Measurements from ENCODE around the gene FRMD1.

DNA sequence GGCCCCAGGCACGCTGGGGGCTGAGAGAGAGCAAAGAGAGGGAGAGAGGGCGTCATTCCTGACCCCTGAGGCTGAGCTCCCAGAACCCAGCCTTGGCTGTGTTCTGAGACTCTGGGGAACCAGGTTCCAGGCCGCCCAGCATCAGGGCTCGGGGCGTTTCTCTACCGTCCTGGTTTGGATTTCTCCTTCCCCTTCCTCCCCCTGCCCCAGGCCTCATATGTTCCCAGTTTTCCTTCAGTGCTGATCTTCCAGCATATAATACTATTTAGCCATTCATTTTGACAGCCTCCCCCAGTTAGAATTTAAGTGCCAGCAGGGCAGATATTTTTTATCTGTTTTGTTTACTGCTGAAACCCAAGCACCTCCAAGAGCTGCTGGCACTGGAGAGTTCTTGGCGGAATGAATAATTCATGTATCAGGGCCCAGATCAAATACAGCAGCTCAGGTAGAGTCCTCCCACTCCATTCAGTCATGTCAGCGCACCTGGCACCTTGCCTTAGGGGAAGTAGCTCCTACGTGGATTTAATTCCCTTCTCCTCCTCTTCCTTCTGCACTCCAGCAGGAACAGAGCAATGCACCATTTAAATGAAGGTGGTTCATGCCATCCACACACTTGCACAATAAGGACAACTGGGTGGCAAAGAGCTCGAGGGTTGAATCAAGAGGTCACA is 23.4 kb upstream of the FRMD1 start:
- TF ChIP-seq, protein P1, sequence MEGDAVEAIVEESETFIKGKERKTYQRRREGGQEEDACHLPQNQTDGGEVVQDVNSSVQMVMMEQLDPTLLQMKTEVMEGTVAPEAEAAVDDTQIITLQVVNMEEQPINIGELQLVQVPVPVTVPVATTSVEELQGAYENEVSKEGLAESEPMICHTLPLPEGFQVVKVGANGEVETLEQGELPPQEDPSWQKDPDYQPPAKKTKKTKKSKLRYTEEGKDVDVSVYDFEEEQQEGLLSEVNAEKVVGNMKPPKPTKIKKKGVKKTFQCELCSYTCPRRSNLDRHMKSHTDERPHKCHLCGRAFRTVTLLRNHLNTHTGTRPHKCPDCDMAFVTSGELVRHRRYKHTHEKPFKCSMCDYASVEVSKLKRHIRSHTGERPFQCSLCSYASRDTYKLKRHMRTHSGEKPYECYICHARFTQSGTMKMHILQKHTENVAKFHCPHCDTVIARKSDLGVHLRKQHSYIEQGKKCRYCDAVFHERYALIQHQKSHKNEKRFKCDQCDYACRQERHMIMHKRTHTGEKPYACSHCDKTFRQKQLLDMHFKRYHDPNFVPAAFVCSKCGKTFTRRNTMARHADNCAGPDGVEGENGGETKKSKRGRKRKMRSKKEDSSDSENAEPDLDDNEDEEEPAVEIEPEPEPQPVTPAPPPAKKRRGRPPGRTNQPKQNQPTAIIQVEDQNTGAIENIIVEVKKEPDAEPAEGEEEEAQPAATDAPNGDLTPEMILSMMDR (IDR thresholded peaks at IDR 0.05; ENCODE audit: insufficient read depth, low read length), result no peak
- TF ChIP-seq POLR2AphosphoS5 (IDR thresholded peaks at IDR 0.05; ENCODE audit: low read depth), result no peak
